ENCODE measurements around the gene PLA2G4A.

PLA2G4A gene

DNA sequence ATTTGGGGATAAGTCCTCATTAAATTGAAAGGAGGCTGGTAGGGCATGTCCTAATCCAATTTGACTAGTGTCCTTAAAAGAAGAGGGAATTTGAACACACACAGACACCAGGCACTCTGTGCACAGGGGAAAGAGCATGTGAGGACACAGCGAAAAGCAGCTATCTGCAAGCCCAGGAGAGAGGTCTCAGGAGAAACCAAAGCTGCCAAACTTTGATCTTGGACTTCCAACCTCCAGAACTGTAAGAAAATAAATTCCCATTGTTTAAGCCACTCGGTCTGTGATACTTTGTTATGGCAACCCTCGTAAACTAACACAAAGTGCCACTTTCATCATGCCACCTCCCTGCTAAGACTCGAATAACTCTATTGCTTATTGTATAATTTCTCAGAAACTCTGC, 13.8 kb downstream of the PLA2G4A start:
- no peak for DNase-seq
- no peak for TF ChIP-seq GATA1 (IDR thresholded peaks at IDR 0.05; ENCODE audit: low read depth, low read length)
- TF ChIP-seq POLR2A (IDR thresholded peaks at IDR 0.05; ENCODE audit: low read length) = no peak

DNA sequence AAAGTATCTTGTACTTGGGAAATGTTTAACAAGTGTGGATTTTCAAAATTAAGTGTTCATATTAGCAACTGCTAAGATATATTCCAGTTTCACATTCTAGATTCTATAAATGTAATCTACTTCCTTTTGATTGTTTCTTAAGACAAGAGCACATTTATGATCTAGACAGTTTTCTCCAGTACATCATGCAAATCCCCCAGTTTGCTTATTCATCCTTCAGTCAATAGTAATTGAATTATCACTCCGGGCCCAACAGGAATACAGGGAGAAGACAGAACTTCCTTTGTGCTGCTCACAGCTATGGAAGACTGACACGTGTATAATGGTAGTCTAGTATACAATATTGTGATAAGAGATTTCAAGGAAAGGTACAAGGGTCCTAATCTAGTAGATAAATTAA, 14.5 kb downstream of the PLA2G4A start:
- DNase-seq = no peak
- TF ChIP-seq POLR2A (IDR thresholded peaks at IDR 0.05; ENCODE audit: low read length) = no peak
- TF ChIP-seq GATA1 (IDR thresholded peaks at IDR 0.05; ENCODE audit: low read depth, low read length) = no peak

GRCh38 chr1:186843931-186844330, 15.2 kb downstream of the PLA2G4A start:
- no peak for DNase-seq
- TF ChIP-seq GATA1 (IDR thresholded peaks at IDR 0.05; ENCODE audit: low read depth, low read length) (no peak), POLR2A (IDR thresholded peaks at IDR 0.05; ENCODE audit: low read length) (no peak)

DNA sequence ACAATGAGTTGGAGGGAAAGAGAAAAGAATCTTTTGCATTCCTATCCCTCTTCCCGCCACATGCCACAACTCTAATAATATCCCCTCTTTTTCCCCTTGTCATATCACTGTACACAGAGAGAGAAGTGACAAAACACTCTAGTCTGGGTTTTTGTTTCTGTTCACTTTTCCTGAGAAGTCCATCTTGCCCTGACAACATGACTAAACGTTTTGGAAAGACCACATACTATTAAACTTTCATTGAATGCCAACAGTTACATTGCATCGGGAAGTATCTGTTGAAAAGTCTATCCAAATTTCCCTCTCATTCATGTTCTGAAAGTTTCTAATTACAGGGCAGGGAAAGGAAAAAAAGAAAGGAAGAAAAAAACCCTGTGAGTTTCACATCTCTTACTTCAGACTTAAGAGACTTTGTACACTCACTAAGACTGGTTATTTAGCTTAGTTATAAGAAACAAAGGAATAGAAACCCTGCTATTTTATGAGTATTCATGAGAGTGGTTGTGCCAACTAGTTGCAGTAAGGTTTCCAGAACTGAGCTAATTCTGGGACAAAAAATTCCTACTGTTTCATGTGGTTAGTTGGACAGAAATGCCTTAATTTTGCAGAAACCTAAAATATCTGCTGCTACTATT, 16.9 kb downstream of the PLA2G4A start:
- no peak for DNase-seq
- TF ChIP-seq POLR2A (IDR thresholded peaks at IDR 0.05; ENCODE audit: low read length) (no peak), GATA1 (IDR thresholded peaks at IDR 0.05; ENCODE audit: low read depth, low read length) (no peak)

- DNase-seq = no peak
Measured at GRCh38 chr1:186848509-186849130, 19.9 kb downstream of the PLA2G4A start.

GRCh38 chr1:186849271-186849671, 20.5 kb downstream of the PLA2G4A start:
- no peak for DNase-seq
- no peak for TF ChIP-seq GATA1 (IDR thresholded peaks at IDR 0.05; ENCODE audit: low read depth, low read length)
- TF ChIP-seq POLR2A (IDR thresholded peaks at IDR 0.05; ENCODE audit: low read length) = no peak

More at GRCh38 chr1:186848509-186849130, 19.9 kb downstream of the PLA2G4A start:
- TF ChIP-seq POLR2A (IDR thresholded peaks at IDR 0.05; ENCODE audit: low read length) (no peak), GATA1 (IDR thresholded peaks at IDR 0.05; ENCODE audit: low read depth, low read length) (no peak)

GRCh38 chr1:186849826-186850225, 21.1 kb downstream of the PLA2G4A start:
- DNase-seq = no peak
- TF ChIP-seq GATA1 (IDR thresholded peaks at IDR 0.05; ENCODE audit: low read depth, low read length) (no peak), POLR2A (IDR thresholded peaks at IDR 0.05; ENCODE audit: low read length) (no peak)

DNA sequence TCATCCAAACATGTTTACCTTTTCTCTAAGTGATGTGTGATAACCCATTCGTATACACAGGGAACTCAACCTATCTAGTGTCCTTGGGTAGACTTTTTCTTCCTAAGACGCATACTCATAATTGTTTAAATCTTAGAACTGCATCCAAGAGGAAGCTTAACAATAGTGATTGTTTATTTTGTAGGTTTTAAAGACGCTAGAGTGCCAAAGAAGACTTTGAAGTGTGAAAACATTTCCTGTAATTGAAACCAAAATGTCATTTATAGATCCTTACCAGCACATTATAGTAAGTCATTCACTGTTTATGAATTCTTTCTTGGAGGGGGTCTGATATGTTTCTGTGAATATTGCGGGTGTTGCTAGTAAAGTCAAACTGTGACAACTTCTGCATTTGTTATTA, 25.4 kb downstream of the PLA2G4A start:
- DNase-seq = no peak
- TF ChIP-seq GATA1 (IDR thresholded peaks at IDR 0.05; ENCODE audit: low read depth, low read length) = no peak
- no peak for TF ChIP-seq POLR2A (IDR thresholded peaks at IDR 0.05; ENCODE audit: low read length)

GRCh38 chr1:186858923-186859322, 30.2 kb downstream of the PLA2G4A start:
- DNase-seq = no peak
- TF ChIP-seq GATA1 (IDR thresholded peaks at IDR 0.05; ENCODE audit: low read depth, low read length) (no peak), POLR2A (IDR thresholded peaks at IDR 0.05; ENCODE audit: low read length) (no peak)

DNA sequence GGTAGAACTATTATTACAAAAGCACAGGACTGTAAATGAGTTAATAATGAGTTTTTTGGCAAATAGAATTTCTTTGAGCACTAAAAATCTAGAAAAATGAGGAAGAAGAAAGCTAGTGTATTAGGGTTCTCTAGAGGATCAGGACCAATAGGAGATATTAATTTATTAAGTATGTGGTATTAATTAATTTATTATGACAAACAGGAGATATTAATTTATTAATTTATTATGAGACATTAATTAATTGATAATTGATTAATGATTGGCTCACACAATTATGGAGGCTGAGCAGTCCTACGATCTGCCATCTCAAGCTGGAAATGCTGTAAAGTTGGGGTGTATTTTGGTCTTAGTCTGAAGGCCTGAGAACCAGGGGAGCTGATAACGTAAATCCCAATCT, 31.2 kb downstream of the PLA2G4A start:
- TF ChIP-seq POLR2A (IDR thresholded peaks at IDR 0.05; ENCODE audit: low read length) (no peak), GATA1 (IDR thresholded peaks at IDR 0.05; ENCODE audit: low read depth, low read length) (no peak)
- DNase-seq = no peak

DNA sequence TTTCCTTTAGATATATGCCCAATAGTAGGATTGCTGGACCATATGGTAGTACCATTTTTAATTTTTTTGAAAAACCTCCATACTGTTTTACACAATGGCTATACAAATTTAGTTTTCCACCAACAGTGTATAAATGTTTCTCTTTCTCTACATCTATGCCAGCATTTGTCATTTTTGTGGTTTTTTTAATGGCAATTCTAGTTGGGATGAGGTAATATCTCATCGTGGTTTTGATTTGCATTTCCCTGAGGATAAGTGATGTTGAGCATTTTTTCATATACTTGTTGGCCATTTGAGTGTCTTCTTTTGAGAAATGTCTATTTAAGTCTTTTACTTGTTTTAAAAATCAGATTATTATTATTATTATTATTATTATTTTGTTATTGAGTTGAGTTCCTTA, 35.5 kb downstream of the PLA2G4A start:
- TF ChIP-seq GATA1 (IDR thresholded peaks at IDR 0.05; ENCODE audit: low read depth, low read length) (no peak), POLR2A (IDR thresholded peaks at IDR 0.05; ENCODE audit: low read length) (no peak)

GRCh38 chr1:186865253-186865652, 36.5 kb downstream of the PLA2G4A start:
- DNase-seq = no peak
- no peak for TF ChIP-seq POLR2A (IDR thresholded peaks at IDR 0.05; ENCODE audit: low read length)
- no peak for TF ChIP-seq GATA1 (IDR thresholded peaks at IDR 0.05; ENCODE audit: low read depth, low read length)

More for the DNA sequence above, 35.5 kb downstream of the PLA2G4A start:
- no peak for DNase-seq

- TF ChIP-seq POLR2A (IDR thresholded peaks at IDR 0.05; ENCODE audit: low read length) (no peak), GATA1 (IDR thresholded peaks at IDR 0.05; ENCODE audit: low read depth, low read length) (no peak)
- no peak for DNase-seq
Measured at GRCh38 chr1:186865857-186866256, 37.1 kb downstream of the PLA2G4A start.

DNA sequence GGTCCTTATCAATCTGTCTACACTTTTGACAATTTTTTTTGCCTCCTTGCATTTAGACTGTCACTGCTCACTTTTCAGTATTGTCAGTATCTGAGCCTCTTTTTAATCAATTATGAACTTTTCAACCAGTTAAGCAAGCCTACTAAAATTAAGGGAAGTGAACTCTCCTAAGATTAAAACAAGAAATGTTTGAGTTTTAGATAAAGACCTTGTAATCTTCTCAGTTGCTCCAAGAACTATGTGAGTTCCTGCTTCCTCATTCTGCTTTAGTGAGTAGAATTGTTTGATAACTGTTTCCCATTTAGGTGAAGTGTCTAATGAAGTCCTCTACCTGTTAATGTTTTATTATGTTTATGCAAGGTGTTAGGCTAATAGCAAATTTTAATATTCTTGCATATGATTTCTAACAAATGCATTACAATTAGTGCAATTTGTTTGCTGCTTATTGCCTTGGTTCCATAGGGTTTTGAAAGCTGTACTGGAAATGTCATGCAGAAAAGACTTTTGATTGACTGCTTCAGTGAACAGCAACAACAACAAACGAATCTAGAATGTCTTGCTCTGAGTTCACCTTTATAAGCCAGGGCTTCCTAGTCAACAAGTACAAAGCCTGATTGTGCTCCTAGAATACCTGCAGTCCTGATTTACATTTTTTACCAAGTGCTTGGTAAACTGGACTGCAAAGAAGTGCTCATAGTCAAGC, 40.9 kb downstream of the PLA2G4A start:
- DNase-seq = no peak

More for the DNA sequence above, 40.9 kb downstream of the PLA2G4A start:
- no peak for TF ChIP-seq POLR2A (IDR thresholded peaks at IDR 0.05; ENCODE audit: low read length)
- TF ChIP-seq GATA1 (IDR thresholded peaks at IDR 0.05; ENCODE audit: low read depth, low read length) = no peak

Measured in erythroblast (primary cell).